HG03103 (cell line): Measurements from ENCODE around the gene CCDC106.

Experiments used
- ATAC-seq: cut with Tn5 transposase; IDR thresholded peaks from one replicate; pipeline ENCODE4 v1.9.1; 2021; ENCODE audit warnings: low read depth; ENCODE audit not compliant: unreplicated experiment

Gene CCDC106

DNA sequence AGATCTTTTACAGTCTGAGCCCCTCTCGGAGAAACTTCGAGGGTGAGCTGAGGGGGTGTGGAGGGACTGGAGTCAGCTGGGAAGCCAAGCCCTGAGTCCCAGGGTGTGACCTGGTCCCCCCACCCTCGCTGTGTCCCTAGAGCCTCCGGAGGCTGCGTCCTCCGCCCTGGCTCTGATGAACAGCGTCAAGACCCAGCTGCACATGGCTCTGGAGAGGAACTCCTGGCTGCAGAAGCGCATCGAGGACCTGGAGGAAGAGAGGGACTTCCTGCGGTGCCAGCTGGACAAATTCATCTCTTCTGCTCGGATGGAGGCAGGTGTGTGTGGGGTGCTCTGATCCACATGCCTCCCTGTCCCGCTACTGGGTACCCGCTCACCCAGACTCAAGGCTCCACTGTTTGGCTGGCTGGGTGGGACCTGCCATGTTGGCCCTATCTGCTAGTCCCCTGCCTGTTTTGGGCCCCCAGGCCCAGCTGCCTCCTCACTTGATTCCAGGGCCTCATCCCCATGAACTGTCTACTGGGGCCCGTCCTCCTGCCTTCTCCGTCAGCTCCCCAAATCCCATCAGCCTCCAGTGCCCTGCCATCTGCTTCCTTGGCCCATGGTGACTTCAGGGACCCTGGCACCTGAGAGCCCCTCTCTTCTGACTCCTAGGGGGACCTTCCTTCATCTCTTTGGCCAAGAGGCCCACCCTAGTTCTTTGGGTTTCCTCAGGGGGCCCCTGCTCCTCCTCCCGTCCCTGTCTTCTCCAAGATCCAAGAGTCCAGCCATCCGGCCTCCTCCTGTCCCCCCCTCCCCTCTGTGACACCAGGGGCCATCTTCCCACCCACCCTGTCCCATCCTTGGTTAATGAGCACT lies 1.5 kb downstream of the CCDC106 start:
- ATAC-seq: no peak

DNA sequence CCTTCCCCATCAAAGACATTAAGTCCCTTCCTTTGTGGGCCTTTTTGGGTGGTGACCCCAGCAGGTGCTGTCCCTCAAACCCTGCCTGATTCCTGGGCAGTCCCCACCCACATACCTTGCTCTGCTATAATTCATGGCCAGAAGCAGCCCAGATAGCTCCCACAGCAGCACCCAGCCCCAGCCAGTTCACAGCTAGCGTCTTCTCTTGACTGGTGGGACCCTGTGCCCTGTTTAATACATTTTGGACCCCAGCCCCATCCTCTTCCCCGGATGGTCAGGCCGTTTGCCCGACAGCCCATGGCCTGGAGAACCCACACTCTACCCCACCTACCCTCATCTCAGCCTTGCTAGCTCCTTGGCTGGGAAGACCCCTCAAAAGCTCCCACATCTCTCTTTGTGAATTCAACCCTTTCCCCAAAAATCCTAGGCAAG lies 2.1 kb downstream of the CCDC106 start:
- no peak for ATAC-seq

DNA sequence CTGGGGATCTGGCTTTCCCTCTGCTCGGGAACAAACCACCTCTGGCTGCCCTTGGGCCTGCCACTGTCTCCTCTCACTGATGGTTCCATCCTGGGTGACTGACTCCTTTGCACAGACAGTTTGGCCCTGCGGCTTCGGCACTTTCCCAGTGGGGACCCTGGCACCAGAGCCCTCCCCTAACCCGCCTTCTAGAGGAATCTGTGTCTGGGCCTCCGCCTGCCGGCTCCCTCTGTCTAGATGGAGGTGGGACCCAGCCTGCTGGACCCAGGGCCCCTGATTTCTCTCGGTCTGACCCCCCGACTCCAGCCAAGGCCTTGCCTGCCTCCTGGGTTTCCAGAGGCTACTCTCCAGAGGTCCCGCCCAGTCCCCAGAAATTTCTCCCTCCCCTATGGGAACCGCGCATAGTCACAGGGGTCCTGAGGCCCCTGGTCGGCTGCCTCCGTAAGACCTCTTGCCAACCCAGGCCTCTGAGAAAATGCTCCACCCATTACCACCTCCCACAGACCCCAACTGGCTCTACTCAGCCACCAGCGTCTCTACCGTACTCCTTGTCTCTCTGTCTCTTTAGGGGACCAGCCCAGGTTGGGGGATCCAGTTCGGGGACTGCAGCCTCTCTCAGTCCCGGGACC lies 2.7 kb downstream of the CCDC106 start:
- no peak for ATAC-seq

DNA sequence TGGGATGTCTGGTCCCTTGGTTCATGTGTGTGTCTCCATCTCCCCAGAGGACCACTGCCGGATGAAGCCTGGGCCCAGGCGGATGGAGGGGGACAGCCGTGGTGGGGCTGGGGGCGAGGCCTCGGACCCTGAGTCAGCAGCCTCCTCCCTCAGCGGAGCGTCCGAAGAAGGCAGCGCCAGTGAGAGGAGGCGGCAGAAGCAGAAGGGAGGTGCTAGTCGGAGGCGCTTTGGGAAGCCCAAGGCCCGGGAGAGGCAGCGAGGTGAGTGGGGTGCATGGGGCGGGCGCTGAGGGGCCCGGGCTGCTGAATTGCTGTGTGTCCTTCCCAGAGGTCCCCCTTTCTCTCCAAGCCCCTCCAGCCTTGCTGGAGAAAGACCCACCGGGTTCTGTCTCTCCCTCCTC lies 3.2 kb downstream of the CCDC106 start:
- ATAC-seq: no peak

DNA sequence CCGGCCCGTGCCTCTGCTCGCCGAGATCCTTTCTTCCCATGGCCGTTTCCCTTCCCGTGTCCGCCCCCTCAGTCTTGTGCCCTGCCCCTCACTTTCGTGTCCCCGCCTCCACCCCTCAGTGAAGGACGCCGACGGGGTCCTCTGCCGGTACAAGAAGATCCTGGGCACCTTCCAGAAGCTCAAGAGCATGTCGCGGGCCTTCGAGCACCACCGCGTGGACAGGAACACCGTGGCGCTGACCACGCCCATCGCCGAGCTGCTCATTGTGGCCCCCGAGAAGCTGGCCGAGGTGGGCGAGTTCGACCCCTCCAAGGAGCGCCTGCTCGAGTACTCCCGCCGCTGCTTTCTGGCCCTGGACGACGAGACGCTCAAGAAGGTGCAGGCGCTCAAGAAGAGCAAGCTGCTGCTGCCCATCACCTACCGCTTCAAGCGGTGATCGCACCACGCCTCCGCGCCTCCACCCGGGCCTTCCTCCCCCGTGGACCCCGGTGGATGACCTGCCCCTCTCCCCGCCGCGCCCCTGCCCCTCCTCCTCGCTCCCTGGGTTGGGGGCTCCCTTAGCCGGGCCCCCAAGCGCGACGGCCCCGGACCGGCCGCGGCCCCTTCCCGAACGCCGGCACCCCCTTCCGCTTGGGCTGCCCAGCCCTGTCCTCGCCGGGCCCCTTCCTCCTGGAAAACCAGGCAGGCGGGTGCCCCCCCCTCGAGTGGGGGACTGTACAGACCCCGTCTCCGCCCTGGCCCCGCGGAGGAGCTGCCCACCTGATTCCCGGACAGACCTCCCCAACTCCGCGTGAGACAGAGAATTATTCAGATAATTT lies 4.5 kb downstream of the CCDC106 start:
- no peak for ATAC-seq

DNA sequence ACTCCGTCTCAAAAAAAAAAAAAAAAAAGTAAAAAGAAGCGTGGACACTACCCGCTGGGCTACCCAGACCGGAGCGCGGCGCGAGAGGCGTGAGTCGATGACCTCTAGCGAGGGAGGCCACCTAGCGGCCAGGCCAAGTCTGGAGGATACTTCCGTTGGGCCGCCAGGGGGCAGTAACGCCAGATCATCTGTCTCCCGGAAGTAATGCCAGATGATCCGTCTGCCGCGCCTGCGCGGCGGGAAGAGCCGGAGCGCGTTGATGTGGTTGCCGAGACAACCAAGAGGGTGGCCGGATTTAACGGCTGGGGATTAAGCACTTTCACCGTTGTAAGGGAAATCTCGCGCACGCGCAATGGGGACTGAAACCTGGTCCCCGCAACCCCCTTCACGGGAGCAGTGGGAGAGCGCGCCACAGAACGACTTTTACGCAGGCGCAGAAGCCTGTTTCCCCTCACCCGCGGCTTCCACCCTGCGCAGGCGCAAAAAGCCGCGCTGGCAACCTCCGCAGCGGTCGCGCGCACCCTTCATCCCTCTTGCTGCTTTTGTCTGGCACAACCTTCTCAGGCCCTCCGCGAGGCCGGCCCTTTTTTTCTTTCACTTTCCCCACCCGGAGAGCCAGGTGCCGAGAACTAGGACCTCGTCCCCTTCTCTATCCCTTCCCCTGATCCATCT lies 5.8 kb downstream of the CCDC106 start:
- peak; percentile 37 for ATAC-seq

DNA sequence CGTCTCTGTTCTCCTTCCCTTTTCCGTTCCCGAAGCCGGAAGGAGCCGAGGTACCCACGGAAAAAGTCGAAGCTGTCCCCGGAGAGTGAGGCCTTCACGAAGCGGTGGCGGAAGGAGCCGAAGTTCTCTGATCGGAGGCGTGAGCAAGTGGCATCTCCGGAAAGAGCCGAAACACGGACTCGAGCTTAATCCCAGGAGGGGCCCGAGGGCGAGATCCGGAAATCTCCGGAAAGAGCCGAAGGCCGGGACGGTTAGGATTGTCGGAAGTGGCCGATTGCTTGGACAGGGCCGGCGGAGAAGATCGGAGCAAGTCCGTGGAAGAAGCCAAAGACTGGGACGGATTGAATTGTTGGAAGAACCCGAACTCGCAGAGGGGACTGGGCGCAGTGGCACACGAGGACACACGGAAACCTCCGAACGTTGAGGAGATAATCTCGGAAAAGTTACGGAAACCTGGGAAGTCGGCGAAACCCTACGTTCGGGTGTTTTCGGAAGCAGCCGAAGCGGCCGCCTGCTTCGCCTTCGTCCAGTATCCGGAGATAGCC lies 6.4 kb downstream of the CCDC106 start:
- ATAC-seq: peak; percentile 48

DNA sequence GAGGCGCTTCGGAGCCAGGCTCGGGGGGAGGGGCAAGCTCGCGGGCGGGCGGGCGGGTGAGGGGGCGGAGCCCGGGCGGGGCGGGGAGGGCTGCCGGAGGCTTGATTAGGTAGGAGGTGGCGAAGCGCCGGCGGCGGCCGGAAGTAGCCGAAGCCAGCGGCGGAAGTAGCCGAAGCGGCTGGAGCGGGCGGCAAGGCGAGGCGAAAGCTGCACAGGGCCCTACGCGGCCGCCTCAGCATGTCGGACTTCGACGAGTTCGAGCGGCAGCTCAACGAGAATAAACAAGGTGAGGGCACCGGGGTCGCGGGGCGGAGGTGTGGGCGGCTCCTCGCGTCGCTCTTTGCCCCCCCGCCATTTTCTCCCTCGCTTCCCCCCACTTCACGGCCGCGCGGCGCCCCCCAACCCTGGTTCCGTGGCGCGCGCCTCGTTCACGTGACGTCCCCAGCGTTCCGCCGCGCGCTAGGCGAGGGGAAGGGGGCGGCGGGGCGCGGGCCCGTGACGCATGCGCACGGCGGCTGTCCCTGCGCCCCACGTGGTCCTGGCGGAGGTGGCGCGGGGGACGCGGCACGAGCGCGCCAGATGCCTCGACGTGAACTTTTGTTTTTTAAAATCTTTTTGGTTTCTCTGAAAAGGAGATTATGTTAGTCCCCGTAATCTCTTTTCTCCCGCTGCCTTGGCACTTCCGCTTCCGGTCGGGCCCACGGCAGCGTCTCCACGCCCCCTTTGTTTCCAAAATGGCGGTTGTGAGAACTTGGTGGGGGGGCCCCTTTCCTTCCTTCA lies 7.0 kb downstream of the CCDC106 start, which contains the start of gene U2AF2:
U2AF2 (plus strand) TSS at position 168 of the 780 bp plus-strand sequence; CDS start at position 238, 70 bp downstream.
- peak; percentile 35 for ATAC-seq

DNA sequence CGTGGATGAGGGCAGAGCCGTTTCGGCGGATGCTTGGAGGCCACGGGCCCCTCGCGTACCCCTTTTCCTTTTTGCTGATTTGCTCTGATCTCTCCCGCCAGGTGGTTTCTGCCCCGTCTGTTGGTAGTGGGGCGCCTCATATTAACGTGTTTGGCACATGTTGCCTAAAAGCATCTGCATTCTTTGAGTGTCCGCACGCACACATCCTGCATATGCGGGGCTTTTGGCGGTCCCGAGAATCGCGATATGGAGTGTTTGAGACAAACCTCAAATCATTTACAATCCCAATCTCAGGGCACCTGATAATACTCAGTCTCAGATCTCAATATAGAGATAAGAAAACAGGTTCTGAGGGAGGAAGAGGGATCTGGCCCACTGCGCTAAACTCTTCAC lies 7.6 kb downstream of the CCDC106 start:
- no peak for ATAC-seq

DNA sequence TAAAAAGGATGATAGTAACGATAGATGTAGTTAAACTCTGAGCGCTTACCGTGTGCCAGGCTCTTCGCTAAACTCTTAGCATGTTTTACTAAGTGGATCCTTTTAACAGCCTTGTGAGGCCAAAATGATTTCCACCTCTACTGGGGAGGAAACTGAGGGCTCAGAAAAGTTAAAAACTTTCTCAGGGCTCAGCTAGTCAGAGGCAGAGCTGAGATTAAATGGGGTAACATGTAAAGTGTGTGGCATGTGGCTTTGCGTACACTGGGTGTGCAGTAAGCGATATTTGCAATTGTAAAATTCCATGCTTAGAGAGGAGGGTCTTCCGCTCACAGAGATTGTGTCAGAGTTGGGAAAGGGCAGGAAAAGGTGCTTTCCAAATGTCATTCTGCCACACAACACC lies 8.5 kb downstream of the CCDC106 start:
- ATAC-seq: no peak

DNA sequence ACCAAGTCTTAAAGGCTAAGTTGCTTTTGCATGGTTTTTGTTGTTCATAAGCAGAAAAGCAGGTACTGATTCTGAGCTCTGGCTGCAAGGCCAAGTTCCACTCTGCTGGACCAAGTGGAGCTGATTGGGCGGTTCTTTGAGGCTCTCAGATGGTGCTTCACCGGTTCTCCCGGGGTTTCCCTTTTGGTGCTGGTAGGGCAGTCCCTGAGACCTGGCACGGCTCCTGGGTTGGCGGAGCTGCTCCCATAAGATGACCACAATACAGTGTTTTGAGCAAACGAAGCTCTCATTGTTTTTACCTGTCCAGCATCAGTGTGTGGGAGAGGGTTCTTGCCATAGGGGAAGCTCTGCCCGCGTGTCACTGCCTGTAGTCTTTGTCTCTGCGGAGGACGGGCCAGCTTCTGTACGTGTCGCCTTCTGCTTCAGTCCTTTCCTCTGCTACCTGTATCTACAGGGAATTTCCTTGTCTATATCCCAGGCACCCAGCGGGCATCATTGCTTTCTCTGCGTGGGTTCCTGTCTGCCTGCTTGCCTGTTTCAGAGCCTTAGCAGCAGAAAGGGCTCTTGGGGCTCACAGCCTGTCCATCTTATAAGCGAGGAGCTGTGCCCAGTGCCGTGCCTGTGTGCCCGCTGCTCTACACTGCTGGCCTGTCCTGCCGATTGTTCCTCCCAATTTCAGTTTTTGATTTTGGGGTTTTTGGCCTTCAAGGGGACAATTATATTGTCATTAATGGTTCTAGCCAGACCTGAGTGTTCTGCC lies 9.2 kb downstream of the CCDC106 start:
- ATAC-seq: no peak

DNA sequence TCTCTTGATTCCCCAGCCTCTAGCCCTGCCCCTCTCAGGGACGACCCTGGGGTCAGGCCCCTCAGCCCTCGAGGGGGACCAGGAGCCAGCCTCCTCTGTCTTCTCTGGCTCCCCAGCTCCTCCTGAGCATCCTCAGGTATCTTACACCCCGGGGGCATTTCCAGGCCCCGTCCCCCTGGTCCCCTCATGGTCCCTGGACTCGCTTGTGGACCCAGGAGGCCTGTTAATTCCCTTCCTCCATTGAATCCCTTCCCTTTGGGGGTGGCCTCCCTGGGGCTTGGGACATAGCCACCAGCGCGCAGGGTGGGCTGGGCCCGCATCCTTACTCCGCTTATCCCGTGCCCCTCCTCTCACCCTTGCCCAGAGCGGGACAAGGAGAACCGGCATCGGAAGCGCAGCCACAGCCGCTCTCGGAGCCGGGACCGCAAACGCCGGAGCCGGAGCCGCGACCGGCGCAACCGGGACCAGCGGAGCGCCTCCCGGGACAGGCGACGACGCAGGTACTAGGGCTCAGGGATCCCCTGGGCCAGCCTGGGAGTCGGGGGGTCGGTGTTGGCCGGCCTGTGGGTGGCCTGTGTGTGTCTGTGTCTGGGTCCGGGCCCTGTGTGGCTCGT lies 10.9 kb downstream of the CCDC106 start:
- no peak for ATAC-seq

DNA sequence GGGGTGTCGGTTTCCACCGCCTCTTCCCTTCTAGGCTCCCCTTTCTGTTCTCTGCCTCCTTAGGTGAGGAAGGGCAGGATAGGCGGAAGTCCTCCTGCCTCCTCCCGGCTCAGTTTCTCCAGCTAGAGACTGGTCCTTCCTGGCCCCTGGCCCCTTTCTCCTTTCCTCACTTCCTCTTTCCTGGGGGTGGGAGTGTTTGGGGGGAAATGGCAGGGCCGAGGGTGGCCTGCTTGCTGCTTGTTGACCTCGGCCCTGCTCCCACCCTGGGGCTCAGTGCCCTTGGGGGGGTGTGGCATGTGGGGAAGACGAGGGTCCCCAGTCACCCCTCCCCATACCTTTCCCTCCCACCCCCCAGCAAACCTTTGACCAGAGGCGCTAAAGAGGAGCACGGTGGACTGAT lies 11.8 kb downstream of the CCDC106 start:
- ATAC-seq: no peak

DNA sequence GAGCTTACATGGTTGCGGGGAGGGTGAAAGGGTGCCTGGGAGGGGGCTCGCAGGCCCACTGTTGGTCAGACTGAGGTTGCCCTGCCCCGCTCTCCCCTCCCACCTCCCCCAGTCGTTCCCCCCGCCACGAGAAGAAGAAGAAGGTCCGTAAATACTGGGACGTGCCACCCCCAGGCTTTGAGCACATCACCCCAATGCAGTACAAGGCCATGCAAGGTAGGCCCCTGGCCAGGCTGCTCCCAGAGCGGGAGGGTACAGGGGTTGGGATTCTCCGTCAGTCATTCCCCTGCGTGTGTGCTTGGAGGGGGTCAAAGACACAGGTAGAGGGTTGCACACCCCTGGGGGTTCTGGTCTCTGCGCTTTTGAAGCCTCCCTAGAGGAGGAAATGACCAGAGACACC lies 12.4 kb downstream of the CCDC106 start:
- ATAC-seq: no peak

DNA sequence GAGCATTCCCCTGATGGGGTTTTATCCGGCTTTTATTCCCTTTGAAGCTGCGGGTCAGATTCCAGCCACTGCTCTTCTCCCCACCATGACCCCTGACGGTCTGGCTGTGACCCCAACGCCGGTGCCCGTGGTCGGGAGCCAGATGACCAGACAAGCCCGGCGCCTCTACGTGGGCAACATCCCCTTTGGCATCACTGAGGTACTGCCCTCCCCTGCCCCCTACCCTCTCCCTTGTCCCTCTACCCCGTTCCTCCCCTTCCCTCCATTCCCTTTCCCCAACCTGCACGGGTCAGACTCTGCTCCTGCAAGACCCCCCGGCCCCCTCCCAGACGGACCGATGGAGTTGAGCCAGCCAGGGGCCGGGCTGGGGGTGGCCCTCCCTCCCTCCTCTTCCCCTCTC lies 13.0 kb downstream of the CCDC106 start:
- no peak for ATAC-seq

DNA sequence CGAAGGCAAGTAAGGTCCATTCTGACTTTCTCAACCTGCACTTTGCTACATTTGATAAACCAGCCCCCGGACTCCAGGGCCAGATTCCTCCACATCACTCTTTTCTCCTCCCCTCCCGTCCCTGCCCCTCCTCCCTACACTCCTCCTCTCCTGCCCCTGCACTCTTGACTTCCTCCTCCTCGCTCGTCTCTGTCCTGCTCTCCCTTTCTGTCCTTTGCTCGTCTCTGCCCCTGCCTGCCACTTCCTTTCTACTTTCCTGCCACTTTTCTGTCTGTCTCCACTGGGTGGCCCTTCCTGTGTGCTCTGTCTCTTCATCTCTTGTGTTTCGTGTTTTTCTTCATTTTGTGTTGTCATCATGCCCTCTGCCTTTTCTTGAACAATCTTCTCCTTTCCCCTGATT lies 13.8 kb downstream of the CCDC106 start:
- ATAC-seq: no peak

DNA sequence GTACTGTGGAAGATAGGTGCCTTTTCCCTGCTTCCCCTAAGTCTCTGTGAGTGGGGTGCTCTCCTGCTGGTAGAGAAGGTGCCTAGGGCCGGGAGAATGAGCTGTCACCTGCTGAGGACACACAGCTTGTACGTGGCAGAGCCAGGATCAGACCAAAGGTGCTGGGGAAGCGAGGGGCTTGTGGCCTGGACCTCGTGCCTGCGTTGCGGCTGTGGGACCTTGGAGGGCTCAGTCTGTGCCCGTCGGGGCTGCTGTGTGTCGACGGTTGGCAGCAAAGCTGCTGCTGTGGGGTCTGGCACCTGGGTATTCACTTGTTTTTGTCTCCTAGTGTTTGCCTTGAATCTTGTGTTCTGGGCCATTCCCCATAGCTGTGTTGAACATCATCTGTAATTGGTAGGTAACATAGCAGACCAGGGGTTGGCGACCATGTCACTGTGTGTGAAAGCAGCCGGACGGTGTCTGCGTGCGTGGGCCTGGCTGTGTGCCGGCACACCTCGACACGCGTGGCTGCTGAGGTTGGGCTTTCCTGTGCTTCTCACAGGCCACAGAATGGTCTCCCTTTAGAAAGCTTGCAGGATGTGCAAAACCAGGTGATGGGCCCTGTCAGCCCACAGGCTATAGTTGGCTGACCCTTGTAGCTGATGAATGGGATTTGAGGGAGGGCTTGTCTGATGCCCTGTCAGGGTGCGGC lies 16.0 kb downstream of the CCDC106 start:
- ATAC-seq: no peak
